Keratinocyte (primary cell): ENCODE measurements around the gene SPOP. TPM values are rescaled to one million over a fixed set of nuclear protein-coding genes. Genes with fewer than 3 reads are reported as not detected.

Experiments used
- DNase-seq: peaks from one replicate; pipeline ENCODE4 v3.0.0-alpha.2; 2011; ENCODE audit warnings: low read depth, missing footprints, low spot score
- FAIRE-seq: peaks from 2 replicates; lab custom pipeline; 2011; peaks lifted over from hg19 to GRCh38; lab: Jason Lieb, UNC
- H2AFZ ChIP-seq: 2 replicates; pipeline ENCODE4 v1.6.0; 2012; ENCODE audit warnings: low read length, control low read depth, inconsistent platforms; ENCODE audit not compliant: control insufficient read depth
- H3K27ac ChIP-seq: 2 replicates; pipeline ENCODE4 v1.5.1; 2011; ENCODE audit warnings: low read length; ENCODE audit not compliant: control insufficient read depth, insufficient read depth
- H3K27me3 ChIP-seq: 3 replicates; pipeline ENCODE4 v1.6.0; 2011; ENCODE audit warnings: low read length; ENCODE audit not compliant: control insufficient read depth, insufficient read depth; ENCODE audit errors: extremely low read depth
- H3K36me3 ChIP-seq, 2 experiments: 2 replicates in 1 of 2; 3 replicates in 1 of 2; pipeline ENCODE4 v1.5.1; 2011; ENCODE audit warnings: low read length in 2 of 2, mild to moderate bottlenecking in 1 of 2; ENCODE audit not compliant: control insufficient read depth in 2 of 2, insufficient read depth in 2 of 2; ENCODE audit errors: extremely low read depth in 1 of 2
- H3K4me1 ChIP-seq: 3 replicates; pipeline ENCODE4 v1.5.1; 2011; ENCODE audit warnings: low read length; ENCODE audit not compliant: control insufficient read depth, insufficient read depth; ENCODE audit errors: extremely low read depth
- H3K4me2 ChIP-seq: 3 replicates; pipeline ENCODE4 v1.6.0; 2011; ENCODE audit warnings: low read depth, low read length; ENCODE audit not compliant: control insufficient read depth, insufficient read depth; ENCODE audit errors: extremely low read depth
- H3K4me3 ChIP-seq, 3 experiments: fragments of 200-600 bp in 1 of 3; sonication (generic) in 1 of 3; 2 replicates in 2 of 3; 3 replicates in 1 of 3; pipeline ENCODE4 v1.5.1; 2011 to 2016; ENCODE audit warnings: low read length in 3 of 3, mild to moderate bottlenecking in 3 of 3, control low read depth in 2 of 3, inconsistent platforms in 1 of 3, low read depth in 1 of 3, mixed read lengths in 1 of 3, mixed run types in 1 of 3, moderate library complexity in 1 of 3; ENCODE audit not compliant: control insufficient read depth in 2 of 3, insufficient read depth in 2 of 3; ENCODE audit errors: extremely low read depth in 1 of 3
- H3K79me2 ChIP-seq: 2 replicates; pipeline ENCODE4 v1.6.0; 2012; ENCODE audit warnings: low read length; ENCODE audit not compliant: control insufficient read depth, insufficient read depth
- H3K9ac ChIP-seq: 3 replicates; pipeline ENCODE4 v1.6.0; 2011; ENCODE audit warnings: low read length; ENCODE audit not compliant: control insufficient read depth, insufficient read depth; ENCODE audit errors: extremely low read depth
- H3K9me1 ChIP-seq: 3 replicates; pipeline ENCODE4 v1.6.0; 2011; ENCODE audit warnings: low read length; ENCODE audit not compliant: control insufficient read depth, insufficient read depth; ENCODE audit errors: extremely low read depth
- H3K9me3 ChIP-seq: 2 replicates; pipeline ENCODE4 v1.5.1; 2012; ENCODE audit warnings: low read depth, low read length; ENCODE audit not compliant: control insufficient read depth
- H4K20me1 ChIP-seq: 3 replicates; pipeline ENCODE4 v1.6.0; 2011; ENCODE audit warnings: low read length; ENCODE audit not compliant: control insufficient read depth, insufficient read depth; ENCODE audit errors: extremely low read depth
- EZH2 ChIP-seq: IDR thresholded peaks from one replicate; pipeline ENCODE4 v1.6.1; 2012; ENCODE audit warnings: inconsistent platforms, mild to moderate bottlenecking, low read length, moderate library complexity
- dilution Hi-C: fragments of 300-500 bp; cut with MboI; formaldehyde crosslinking; loops from one replicate; pipeline ENCODE4 v1.7.0; 2020; ENCODE audit warnings: low sequenced_read_pairs; ENCODE audit not compliant: extremely low pct_ligation_motif_present
- polyA plus RNA-seq, 5 experiments: library from polyadenylated mRNA; depleted of rRNA in 3 of 5; stranded (reverse) in 3 of 5; stranded (forward) in 1 of 5; unstranded in 1 of 5; fragments of >200 nt; gene quantifications; 1 replicate in 1 of 5; 2 replicates in 3 of 5; 3 replicates in 1 of 5; pipeline versions ENCODE4 v1.2.1 to v1.2.3, GENCODE V29; 2011 to 2012; ENCODE audit warnings: missing spikeins in 2 of 5, low read depth in 1 of 5, low replicate concordance in 1 of 5
- TF ChIP-seq, protein P1 (sequence below), 3 experiments: IDR thresholded peaks in 1 of 3; conservative IDR thresholded peaks in 1 of 3; optimal IDR thresholded peaks in 1 of 3; 2 replicates in 2 of 3; 3 replicates in 1 of 3; pipeline versions ENCODE3 to v1.5.1; 2011; ENCODE audit warnings: low read length in 3 of 3, mild to moderate bottlenecking in 3 of 3, moderate library complexity in 2 of 3, control low read depth in 1 of 3, inconsistent platforms in 1 of 3; ENCODE audit not compliant: insufficient read depth in 2 of 3; ENCODE audit errors: extremely low read depth in 1 of 3

The SPOP gene
- polyA plus RNA-seq, 1 donor (not counting 4 experiments of a cell fraction or from before 2014, with no cell fraction given), result 27.5 TPM

DNA sequence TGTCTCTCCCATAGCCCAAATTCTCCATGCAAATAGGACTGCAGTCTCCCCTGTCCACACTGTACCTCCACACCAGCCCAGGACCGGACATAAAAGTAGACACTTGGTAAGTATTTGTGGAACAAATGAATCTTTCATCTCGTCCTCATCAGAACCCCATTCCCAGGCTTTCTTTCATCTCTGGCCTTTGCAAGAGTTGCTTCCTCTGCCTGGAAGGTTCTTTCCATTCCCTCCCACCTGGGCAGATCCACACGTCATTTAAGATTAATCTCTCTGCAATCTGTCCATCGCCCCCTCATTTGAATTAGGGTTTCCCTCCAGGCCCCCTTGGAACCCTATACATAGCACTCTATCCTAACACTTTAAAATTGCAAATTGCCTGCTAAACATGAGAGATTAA lies 106.1 kb downstream of the SPOP start:
- no peak for DNase-seq
- Histone ChIP-seq H3K9me1 (no peaks in the 10 kb centered on the region), H3K27me3 (peaks cover 37% of the 10 kb centered on the region), H3K4me3 (no peak overlapping the region), H3K79me2 (no peaks in the 10 kb centered on the region), H3K27ac (no peak overlapping the region), H3K9ac (no peak overlapping the region), H3K9me3 (no peaks in the 10 kb centered on the region), H4K20me1 (no peaks in the 10 kb centered on the region), H3K4me2 (no peak overlapping the region), H3K4me1 (peaks cover 4% of the 10 kb centered on the region), H2AFZ (no peak overlapping the region), H3K36me3 (no peaks in the 10 kb centered on the region)
- dilution Hi-C loops, result no loop called here
- FAIRE-seq, result no peak
- TF ChIP-seq, protein P1, sequence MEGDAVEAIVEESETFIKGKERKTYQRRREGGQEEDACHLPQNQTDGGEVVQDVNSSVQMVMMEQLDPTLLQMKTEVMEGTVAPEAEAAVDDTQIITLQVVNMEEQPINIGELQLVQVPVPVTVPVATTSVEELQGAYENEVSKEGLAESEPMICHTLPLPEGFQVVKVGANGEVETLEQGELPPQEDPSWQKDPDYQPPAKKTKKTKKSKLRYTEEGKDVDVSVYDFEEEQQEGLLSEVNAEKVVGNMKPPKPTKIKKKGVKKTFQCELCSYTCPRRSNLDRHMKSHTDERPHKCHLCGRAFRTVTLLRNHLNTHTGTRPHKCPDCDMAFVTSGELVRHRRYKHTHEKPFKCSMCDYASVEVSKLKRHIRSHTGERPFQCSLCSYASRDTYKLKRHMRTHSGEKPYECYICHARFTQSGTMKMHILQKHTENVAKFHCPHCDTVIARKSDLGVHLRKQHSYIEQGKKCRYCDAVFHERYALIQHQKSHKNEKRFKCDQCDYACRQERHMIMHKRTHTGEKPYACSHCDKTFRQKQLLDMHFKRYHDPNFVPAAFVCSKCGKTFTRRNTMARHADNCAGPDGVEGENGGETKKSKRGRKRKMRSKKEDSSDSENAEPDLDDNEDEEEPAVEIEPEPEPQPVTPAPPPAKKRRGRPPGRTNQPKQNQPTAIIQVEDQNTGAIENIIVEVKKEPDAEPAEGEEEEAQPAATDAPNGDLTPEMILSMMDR (optimal IDR thresholded peaks at IDR 0.05 in 1 of 3, IDR thresholded peaks at IDR 0.05 in 1 of 3, conservative IDR thresholded peaks at IDR 0.05 in 1 of 3; ENCODE audit: extremely low read depth in 1 of 3, insufficient read depth in 2 of 3, low read length in 3 of 3), result no peak
- TF ChIP-seq EZH2, result no peak

DNA sequence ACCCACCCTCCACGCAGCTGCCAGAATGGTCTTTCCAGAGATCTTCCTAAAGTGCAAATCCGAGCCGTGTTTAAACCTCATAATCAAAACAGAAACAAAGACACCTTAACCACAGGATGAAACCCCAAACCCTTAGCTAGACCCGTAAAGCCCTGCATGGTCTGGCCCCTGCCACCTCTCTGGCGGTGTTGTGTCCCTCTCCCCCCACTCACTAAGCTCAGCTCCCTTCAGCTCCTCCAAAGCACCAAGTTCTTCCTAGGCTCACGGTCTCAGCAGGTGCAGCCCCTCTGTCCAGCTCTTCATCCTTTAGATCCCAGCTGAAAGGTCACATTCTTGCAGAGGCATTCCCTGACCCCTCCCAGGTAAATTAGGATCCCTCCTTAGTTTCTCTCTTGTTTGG lies 106.6 kb downstream of the SPOP start:
- peaks cover 5% of the 10 kb centered on the region for H3K4me1 ChIP-seq
- TF ChIP-seq, protein P1 (optimal IDR thresholded peaks at IDR 0.05 in 1 of 3, IDR thresholded peaks at IDR 0.05 in 1 of 3, conservative IDR thresholded peaks at IDR 0.05 in 1 of 3; ENCODE audit: extremely low read depth in 1 of 3, insufficient read depth in 2 of 3, low read length in 3 of 3), result no peak
- TF ChIP-seq EZH2, result no peak
- no peaks in the 10 kb centered on the region for H3K36me3 ChIP-seq
- H3K27ac ChIP-seq, result no peak overlapping the region
- dilution Hi-C loops, result no loop called here
- no peak for FAIRE-seq
- peaks cover 34% of the 10 kb centered on the region for H3K27me3 ChIP-seq
- no peak overlapping the region for H2AFZ ChIP-seq
- no peak for DNase-seq
- H3K9me1 ChIP-seq, result no peaks in the 10 kb centered on the region
- H4K20me1 ChIP-seq, result no peaks in the 10 kb centered on the region
- no peaks in the 10 kb centered on the region for H3K9me3 ChIP-seq
- H3K79me2 ChIP-seq, result no peaks in the 10 kb centered on the region
- no peak overlapping the region for H3K4me2 ChIP-seq
- no peak overlapping the region for H3K4me3 ChIP-seq
- no peak overlapping the region for H3K9ac ChIP-seq
